Measurements from ENCODE around the gene YTHDF2. TPM values are rescaled to one million over a fixed set of nuclear protein-coding genes. Genes with fewer than 3 reads are reported as not detected.
"Not testable (repeated sequence)": the region's sequence is repeated elsewhere in the genome, so short reads cannot be mapped to it uniquely, and the experiment has no call there.

Gene YTHDF2
- total RNA-seq, 1 experiment from 2014 or later, result 116 TPM

- Histone ChIP-seq H3K4me1 (0 out of 2 replicates have a peak, but pooled peaks cover 3% of the 10 kb centered on the region), H3K27ac (no peak overlapping the region), H3K36me3 (peaks cover 32% of the 10 kb centered on the region), H3K27me3 (no peaks in the 10 kb centered on the region), H3K4me3 (no peak overlapping the region), H3K9me3 (replicated peaks) (no peaks in the 10 kb centered on the region)
- no peak for DNase-seq
Measured at GRCh38 chr1:28776341-28776740, 39.6 kb downstream of the YTHDF2 start.

- Histone ChIP-seq H3K4me3 (no peak overlapping the region), H3K36me3 (peaks cover 20% of the 10 kb centered on the region), H3K27me3 (no peaks in the 10 kb centered on the region), H3K9me3 (replicated peaks) (no peaks in the 10 kb centered on the region), H3K27ac (no peak overlapping the region), H3K4me1 (peaks cover 5% of the 10 kb centered on the region; the same call in 1 of the 2 replicates)
- DNase-seq, result no peak
Measured at GRCh38 chr1:28778021-28778420, 41.3 kb downstream of the YTHDF2 start.

GRCh38 chr1:28779751-28780408 is 43.1 kb downstream of the YTHDF2 start:
- Histone ChIP-seq H3K36me3 (peaks cover 5% of the 10 kb centered on the region; the same call in 1 of the 2 replicates), H3K4me1 (peaks cover 5% of the 10 kb centered on the region; the same call in 1 of the 2 replicates), H3K4me3 (no peak overlapping the region), H3K9me3 (replicated peaks) (no peaks in the 10 kb centered on the region), H3K27me3 (no peaks in the 10 kb centered on the region), H3K27ac (no peak overlapping the region)
- no peak for DNase-seq

- H3K27me3 ChIP-seq, result no peaks in the 10 kb centered on the region
- no peak overlapping the region for H3K27ac ChIP-seq
- H3K4me3 ChIP-seq, result no peak overlapping the region
- no peaks in the 10 kb centered on the region for H3K9me3 ChIP-seq (replicated peaks)
- peaks cover 5% of the 10 kb centered on the region; the same call in 1 of the 2 replicates for H3K4me1 ChIP-seq
- no peaks in the 10 kb centered on the region for H3K36me3 ChIP-seq
- no peak for DNase-seq
Measured at GRCh38 chr1:28781305-28781704, 44.6 kb downstream of the YTHDF2 start.

- H3K27me3 ChIP-seq, result no peaks in the 10 kb centered on the region
- no peak overlapping the region for H3K27ac ChIP-seq
- no peak for DNase-seq
- H3K36me3 ChIP-seq, result no peaks in the 10 kb centered on the region
- H3K4me3 ChIP-seq, result no peak overlapping the region
- no peaks in the 10 kb centered on the region for H3K9me3 ChIP-seq (replicated peaks)
- peaks cover 5% of the 10 kb centered on the region; the same call in 1 of the 2 replicates for H3K4me1 ChIP-seq
Measured at GRCh38 chr1:28782011-28782410, 45.3 kb downstream of the YTHDF2 start.

- H3K9me3 ChIP-seq (replicated peaks), result no peaks in the 10 kb centered on the region
- H3K27me3 ChIP-seq, result no peaks in the 10 kb centered on the region
- H3K4me3 ChIP-seq, result no peak overlapping the region
- H3K27ac ChIP-seq, result no peak overlapping the region
- no peaks in the 10 kb centered on the region for H3K36me3 ChIP-seq
- peaks cover 5% of the 10 kb centered on the region; the same call in 1 of the 2 replicates for H3K4me1 ChIP-seq
- DNase-seq, result no peak
Measured at GRCh38 chr1:28783363-28783762, 46.6 kb downstream of the YTHDF2 start.

GRCh38 chr1:28789412-28789811 is 52.7 kb downstream of the YTHDF2 start:
- Histone ChIP-seq H3K27me3 (no peaks in the 10 kb centered on the region; the same call in 1 of the 2 replicates), H3K9me3 (replicated peaks) (no peaks in the 10 kb centered on the region), H3K27ac (no peak overlapping the region), H3K4me1 (peaks cover 7% of the 10 kb centered on the region; the same call in 1 of the 2 replicates), H3K4me3 (no peak overlapping the region), H3K36me3 (no peaks in the 10 kb centered on the region)
- DNase-seq, result no peak

- H3K36me3 ChIP-seq, result no peaks in the 10 kb centered on the region
- H3K9me3 ChIP-seq (replicated peaks), result no peaks in the 10 kb centered on the region
- DNase-seq, result no peak
- no peaks in the 10 kb centered on the region; the same call in 1 of the 2 replicates for H3K27me3 ChIP-seq
- H3K27ac ChIP-seq, result no peak overlapping the region
- H3K4me1 ChIP-seq, result peaks cover 7% of the 10 kb centered on the region; the same call in 1 of the 2 replicates
- no peak overlapping the region for H3K4me3 ChIP-seq
Measured at GRCh38 chr1:28789816-28790215, 53.1 kb downstream of the YTHDF2 start.

- no peaks in the 10 kb centered on the region; the same call in 1 of the 2 replicates for H3K27me3 ChIP-seq
- H3K4me1 ChIP-seq, result peaks cover 7% of the 10 kb centered on the region; the same call in 1 of the 2 replicates
- H3K36me3 ChIP-seq, result no peaks in the 10 kb centered on the region
- H3K4me3 ChIP-seq, result no peak overlapping the region
- H3K27ac ChIP-seq, result no peak overlapping the region
- peak in 1 of 2 experiments; percentile 34 for DNase-seq
- no peaks in the 10 kb centered on the region for H3K9me3 ChIP-seq (replicated peaks)
Measured at GRCh38 chr1:28790377-28791035, 53.8 kb downstream of the YTHDF2 start.

GRCh38 chr1:28791929-28792328 is 55.2 kb downstream of the YTHDF2 start:
- H3K4me3 ChIP-seq; H3K9me3 ChIP-seq (replicated peaks); H3K36me3 ChIP-seq; H3K27ac ChIP-seq; DNase-seq; H3K27me3 ChIP-seq: not testable (repeated sequence)
- H3K4me1 ChIP-seq, result peaks cover 13% of the 10 kb centered on the region; the same call in 1 of the 2 replicates

GRCh38 chr1:28792644-28793121 is 55.9 kb downstream of the YTHDF2 start:
- DNase-seq, result peak in 1 of 2 experiments; percentile 41

GRCh38 chr1:28794582-28794981 is 57.8 kb downstream of the YTHDF2 start:
- H3K36me3 ChIP-seq; H3K27ac ChIP-seq; H3K4me3 ChIP-seq; H3K27me3 ChIP-seq; H3K9me3 ChIP-seq (replicated peaks); DNase-seq: not testable (repeated sequence)
- H3K4me1 ChIP-seq, result peaks cover 17% of the 10 kb centered on the region; the same call in 1 of the 2 replicates

More at GRCh38 chr1:28792644-28793121, 55.9 kb downstream of the YTHDF2 start:
- no peaks in the 10 kb centered on the region; the same call in 1 of the 2 replicates for H3K27me3 ChIP-seq
- no peaks in the 10 kb centered on the region for H3K36me3 ChIP-seq
- no peak overlapping the region for H3K27ac ChIP-seq
- no peaks in the 10 kb centered on the region for H3K9me3 ChIP-seq (replicated peaks)
- H3K4me1 ChIP-seq, result peaks cover 17% of the 10 kb centered on the region; the same call in 1 of the 2 replicates
- H3K4me3 ChIP-seq, result no peak overlapping the region

GRCh38 chr1:28796352-28797211 is 59.8 kb downstream of the YTHDF2 start:
- Histone ChIP-seq H3K27ac (no peak overlapping the region), H3K4me1 (peaks cover 28% of the 10 kb centered on the region), H3K4me3 (no peak overlapping the region; the same call in 1 of the 2 replicates), H3K9me3 (replicated peaks) (no peaks in the 10 kb centered on the region), H3K36me3 (no peaks in the 10 kb centered on the region), H3K27me3 (no peaks in the 10 kb centered on the region)
- peak; percentile 68 to 76 for DNase-seq

GRCh38 chr1:28800324-28800723 is 63.6 kb downstream of the YTHDF2 start:
- H3K4me1 ChIP-seq, result peaks cover 33% of the 10 kb centered on the region
- H3K4me3 ChIP-seq, result no peak overlapping the region
- no peak for DNase-seq
- H3K27me3 ChIP-seq, result no peaks in the 10 kb centered on the region
- H3K9me3 ChIP-seq (replicated peaks), result peaks cover 4% of the 10 kb centered on the region; the same call in 1 of the 2 replicates
- H3K27ac ChIP-seq, result no peak overlapping the region
- H3K36me3 ChIP-seq, result no peaks in the 10 kb centered on the region
